Measurements from ENCODE around the gene IGSF5. TPM values are rescaled to one million over a fixed set of nuclear protein-coding genes. Genes with fewer than 3 reads are reported as not detected.
"Not testable (repeated sequence)": the region's sequence is repeated elsewhere in the genome, so short reads cannot be mapped to it uniquely, and the experiment has no call there.

The IGSF5 gene
- total RNA-seq, 6 experiments from 2014 or later, result not detected

GRCh38 chr21:39738566-39738965 is 6.4 kb upstream of the IGSF5 start:
- H3K4me1 ChIP-seq, result no peaks in the 10 kb centered on the region
- DNase-seq (no peak), ATAC-seq (no peak)
- H3K4me3 ChIP-seq, result no peak overlapping the region
- H3K36me3 ChIP-seq, result no peaks in the 10 kb centered on the region
- H3K27me3 ChIP-seq, result no peaks in the 10 kb centered on the region
- H3K9me3 ChIP-seq, result no peaks in the 10 kb centered on the region
- H3K27ac ChIP-seq, result no peak overlapping the region
- TF ChIP-seq CTCF (IDR thresholded peaks at IDR 0.05) (no peak), POLR2A (IDR thresholded peaks at IDR 0.05) (no peak)
- WGBS (ENCODE audit: insufficient coverage, low coverage, low lambda C conversion rate, missing lambda C conversion rate), result 69% methylated on average over 6 of the region's 6 CpGs
- intact Hi-C loops (cut with DNase I), result no loop called here

- H3K9me3 ChIP-seq; intact Hi-C loops (cut with DNase I); H3K27me3 ChIP-seq; H3K27ac ChIP-seq; H3K36me3 ChIP-seq; H3K4me1 ChIP-seq; DNase-seq; H3K4me3 ChIP-seq; ATAC-seq: not testable (repeated sequence)
- 98% methylated on average over 5 of the region's 5 CpGs for WGBS (ENCODE audit: insufficient coverage, low coverage, low lambda C conversion rate, missing lambda C conversion rate)
These were observed 5.5 kb upstream of the IGSF5 start for GRCh38 chr21:39739531-39739930.

- DNase-seq; H3K9me3 ChIP-seq; ATAC-seq; H3K4me1 ChIP-seq; H3K27me3 ChIP-seq; intact Hi-C loops (cut with DNase I); H3K27ac ChIP-seq; H3K36me3 ChIP-seq; H3K4me3 ChIP-seq: not testable (repeated sequence)
- 67% methylated on average over 1 of the region's 4 CpGs for WGBS (ENCODE audit: insufficient coverage, low coverage, low lambda C conversion rate, missing lambda C conversion rate)
These were observed 2.4 kb upstream of the IGSF5 start for GRCh38 chr21:39742561-39742960.

- DNase-seq; H3K27me3 ChIP-seq; ATAC-seq; H3K9me3 ChIP-seq; H3K4me1 ChIP-seq; H3K27ac ChIP-seq; H3K4me3 ChIP-seq; intact Hi-C loops (cut with DNase I); H3K36me3 ChIP-seq: not testable (repeated sequence)
- 62% methylated on average over 8 of the region's 8 CpGs for WGBS (ENCODE audit: insufficient coverage, low coverage, low lambda C conversion rate, missing lambda C conversion rate)
These were observed 349 bp downstream of the IGSF5 start for GRCh38 chr21:39745332-39745731.

- WGBS (ENCODE audit: insufficient coverage, low coverage, low lambda C conversion rate, missing lambda C conversion rate), result 44% methylated on average over 7 of the region's 8 CpGs
- Histone ChIP-seq H3K27me3 (no peaks in the 10 kb centered on the region), H3K27ac (no peak overlapping the region), H3K4me1 (no peaks in the 10 kb centered on the region), H3K9me3 (no peaks in the 10 kb centered on the region), H3K4me3 (no peak overlapping the region), H3K36me3 (no peaks in the 10 kb centered on the region)
- ATAC-seq, result no peak
- TF ChIP-seq POLR2A (IDR thresholded peaks at IDR 0.05) (no peak), CTCF (IDR thresholded peaks at IDR 0.05) (no peak)
- no peak for DNase-seq
- intact Hi-C loops (cut with DNase I), result no loop called here
These were observed 5.7 kb downstream of the IGSF5 start for GRCh38 chr21:39750670-39751069.

GRCh38 chr21:39754811-39755210 is 9.8 kb downstream of the IGSF5 start:
- 38% methylated on average over 3 of the region's 3 CpGs for WGBS (ENCODE audit: insufficient coverage, low coverage, low lambda C conversion rate, missing lambda C conversion rate)

More at GRCh38 chr21:39754811-39755210, 9.8 kb downstream of the IGSF5 start:
- ATAC-seq, result no peak
- Histone ChIP-seq H3K4me1 (no peaks in the 10 kb centered on the region), H3K9me3 (no peaks in the 10 kb centered on the region), H3K36me3 (no peaks in the 10 kb centered on the region), H3K27ac (no peak overlapping the region), H3K4me3 (no peak overlapping the region), H3K27me3 (no peaks in the 10 kb centered on the region)
- intact Hi-C loops (cut with DNase I), result no loop called here
- no peak for TF ChIP-seq CTCF (IDR thresholded peaks at IDR 0.05)
- no peak for DNase-seq
